K562 (cell line): ENCODE results near the gene HAPSTR1. TPM values are rescaled to one million over a fixed set of nuclear protein-coding genes. Genes with fewer than 3 reads are reported as not detected.

Experiments used
- CHD1 ChIP-seq: fragments of 200-600 bp; sonication (generic); IDR thresholded peaks from one replicate; pipeline ENCODE4 v1.6.1; 2012; ENCODE audit warnings: mild to moderate bottlenecking, moderate library complexity, low read length, inconsistent platforms
- EP400 ChIP-seq: fragments of 450-650 bp; IDR thresholded peaks from 2 replicates; pipeline ENCODE4 v1.6.1; 2017; ENCODE audit warnings: antibody characterized with exemption, mild to moderate bottlenecking, moderate library complexity
- EZH2 ChIP-seq: IDR thresholded peaks from 2 replicates; pipeline ENCODE4 v1.6.1; 2012; ENCODE audit warnings: low read depth, mild to moderate bottlenecking, inconsistent platforms, low read length, borderline replicate concordance
- HMGN3 ChIP-seq: IDR thresholded peaks from 2 replicates; pipeline ENCODE4 v1.6.1; 2011; ENCODE audit warnings: borderline replicate concordance, low read depth, mild to moderate bottlenecking, mixed read lengths, low read length; ENCODE audit not compliant: insufficient read length; ENCODE audit errors: extremely low read depth
- NFRKB ChIP-seq: fragments of 450-650 bp; IDR thresholded peaks from 2 replicates; pipeline ENCODE4 v1.6.1; 2016; ENCODE audit warnings: low read depth
- NR2C1 ChIP-seq, 2 experiments: fragments of 450-650 bp; IDR thresholded peaks; 2 replicates each; pipeline ENCODE4 v1.6.1; 2017; ENCODE audit warnings: mild to moderate bottlenecking in 2 of 2, antibody characterized with exemption in 1 of 2, inconsistent platforms in 1 of 2, missing compliant biosample characterization in 1 of 2, missing genetic modification characterization in 1 of 2
- PBX2 ChIP-seq, 2 experiments: IDR thresholded peaks in 1 of 2; conservative IDR thresholded peaks in 1 of 2; 2 replicates each; pipeline ENCODE4 v1.6.1; 2016; ENCODE audit warnings: low read depth in 2 of 2, mild to moderate bottlenecking in 1 of 2, missing compliant biosample characterization in 1 of 2, missing genetic modification characterization in 1 of 2, moderate library complexity in 1 of 2
- PHF21A ChIP-seq: fragments of 450-650 bp; IDR thresholded peaks from 2 replicates; pipeline ENCODE4 v1.6.1; 2017; ENCODE audit warnings: low read depth, borderline replicate concordance
- POLR2G ChIP-seq: fragments of 200-400 bp; formaldehyde crosslinking; IDR thresholded peaks from 2 replicates; pipeline ENCODE4 v1.6.1; 2017; ENCODE audit warnings: low read depth, mild to moderate bottlenecking, antibody characterized with exemption, low read length, moderate library complexity
- SRSF1 ChIP-seq: fragments of 200-400 bp; formaldehyde crosslinking; IDR thresholded peaks from 2 replicates; pipeline ENCODE4 v1.6.1; 2017; ENCODE audit warnings: mild to moderate bottlenecking, low read depth, low read length, moderate library complexity
- U2AF1 ChIP-seq: fragments of 200-400 bp; formaldehyde crosslinking; optimal IDR thresholded peaks from 2 replicates; pipeline ENCODE3; 2017; ENCODE audit warnings: mild to moderate bottlenecking, low read depth, low read length, moderate library complexity
- ZBTB7A ChIP-seq: IDR thresholded peaks from 2 replicates; pipeline ENCODE4 v1.6.1; 2011; ENCODE audit warnings: low read depth, mild to moderate bottlenecking, low read length, moderate library complexity, borderline replicate concordance; ENCODE audit not compliant: control insufficient read depth
- ZC3H4 ChIP-seq: sonication (generic); formaldehyde crosslinking; IDR thresholded peaks from 2 replicates; pipeline ENCODE4 v1.9.0; 2021; ENCODE audit warnings: missing genetic modification reagents, borderline replicate concordance
- ZNF644 ChIP-seq: fragments of 200-800 bp; sonication (Bioruptor generic); IDR thresholded peaks from 2 replicates; pipeline ENCODE4 v1.6.1; 2016; ENCODE audit warnings: low read depth, missing genetic modification characterization, missing compliant biosample characterization
- polyA plus RNA-seq, 8 experiments: library from polyadenylated mRNA; depleted of rRNA in 4 of 8; stranded (reverse) in 5 of 8; unstranded in 3 of 8; fragments of >200 nt; fragmentation: Nextera tagmentation in 2 of 8; fragmentation: Illumina TruSeq in 1 of 8; extraction: Ambion mirVana in 2 of 8; extraction: Trizol in 1 of 8; gene quantifications; 2 replicates each; pipeline versions ENCODE4 v1.2.1 to v1.2.3, GENCODE V29; 2011 to 2014; ENCODE audit warnings: inconsistent platforms in 1 of 8, missing spikeins in 1 of 8
- total RNA-seq, 7 experiments: library from RNA; depleted of rRNA in 6 of 7; stranded (reverse); fragments of >200 nt in 6 of 7; fragmentation: Illumina TruSeq in 2 of 7; extraction: Trizol in 2 of 7; gene quantifications; 2 replicates each; pipeline versions ENCODE4 v1.2.1 to v1.2.3, GENCODE V29; 2011 to 2021; ENCODE audit warnings: low replicate concordance in 1 of 7
- TF ChIP-seq, protein P1 (sequence below): fragments of 450-650 bp; IDR thresholded peaks from 2 replicates; pipeline ENCODE4 v1.6.1; 2016
- TF ChIP-seq, protein P2 (sequence below): fragments of 450-650 bp; IDR thresholded peaks from 2 replicates; pipeline ENCODE4 v1.6.1; 2018; ENCODE audit not compliant: partially characterized antibody

HAPSTR1 gene
- total and polyA plus RNA-seq, 9 of the 15 experiments (the other 6 are each of a cell fraction or from before 2014, with no cell fraction given), result 10.8 to 67.9 (median 36.5) TPM

GRCh38 chr16:9092282-9092977, 986 bp downstream of the HAPSTR1 start (continued):
- TF ChIP-seq, protein P1, sequence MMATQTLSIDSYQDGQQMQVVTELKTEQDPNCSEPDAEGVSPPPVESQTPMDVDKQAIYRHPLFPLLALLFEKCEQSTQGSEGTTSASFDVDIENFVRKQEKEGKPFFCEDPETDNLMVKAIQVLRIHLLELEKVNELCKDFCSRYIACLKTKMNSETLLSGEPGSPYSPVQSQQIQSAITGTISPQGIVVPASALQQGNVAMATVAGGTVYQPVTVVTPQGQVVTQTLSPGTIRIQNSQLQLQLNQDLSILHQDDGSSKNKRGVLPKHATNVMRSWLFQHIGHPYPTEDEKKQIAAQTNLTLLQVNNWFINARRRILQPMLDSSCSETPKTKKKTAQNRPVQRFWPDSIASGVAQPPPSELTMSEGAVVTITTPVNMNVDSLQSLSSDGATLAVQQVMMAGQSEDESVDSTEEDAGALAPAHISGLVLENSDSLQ, result peak; percentile 90
- TF ChIP-seq NR2C1 (IDR thresholded peaks at IDR 0.05) (no peak), NR2C1 (tag; IDR thresholded peaks at IDR 0.05) (no peak), CHD1 (peak; percentile 31), ZC3H4 (CRISPR knock-in tag) (0 out of 2 replicates have a peak, but pooled peaks have one; percentile 57), PHF21A (no peak), U2AF1 (peak; percentile 28), ZBTB7A (peak; percentile 82; the same call in 1 of the 2 replicates), NFRKB (0 out of 2 replicates have a peak, but pooled peaks have one; percentile 38), SRSF1 (no peak), PBX2 (CRISPR knock-in tag; IDR thresholded peaks at IDR 0.05; ENCODE audit: low read depth) (no peak), PBX2 (tag; conservative IDR thresholded peaks at IDR 0.05; ENCODE audit: low read depth) (peak; percentile 67), ZNF644 (tag) (0 out of 2 replicates have a peak, but pooled peaks have one; percentile 43), POLR2G (peak; percentile 22), EP400 (peak; percentile 14; the same call in 1 of the 2 replicates), HMGN3 (peak; percentile 41), EZH2 (no peak)
- TF ChIP-seq, protein P2, sequence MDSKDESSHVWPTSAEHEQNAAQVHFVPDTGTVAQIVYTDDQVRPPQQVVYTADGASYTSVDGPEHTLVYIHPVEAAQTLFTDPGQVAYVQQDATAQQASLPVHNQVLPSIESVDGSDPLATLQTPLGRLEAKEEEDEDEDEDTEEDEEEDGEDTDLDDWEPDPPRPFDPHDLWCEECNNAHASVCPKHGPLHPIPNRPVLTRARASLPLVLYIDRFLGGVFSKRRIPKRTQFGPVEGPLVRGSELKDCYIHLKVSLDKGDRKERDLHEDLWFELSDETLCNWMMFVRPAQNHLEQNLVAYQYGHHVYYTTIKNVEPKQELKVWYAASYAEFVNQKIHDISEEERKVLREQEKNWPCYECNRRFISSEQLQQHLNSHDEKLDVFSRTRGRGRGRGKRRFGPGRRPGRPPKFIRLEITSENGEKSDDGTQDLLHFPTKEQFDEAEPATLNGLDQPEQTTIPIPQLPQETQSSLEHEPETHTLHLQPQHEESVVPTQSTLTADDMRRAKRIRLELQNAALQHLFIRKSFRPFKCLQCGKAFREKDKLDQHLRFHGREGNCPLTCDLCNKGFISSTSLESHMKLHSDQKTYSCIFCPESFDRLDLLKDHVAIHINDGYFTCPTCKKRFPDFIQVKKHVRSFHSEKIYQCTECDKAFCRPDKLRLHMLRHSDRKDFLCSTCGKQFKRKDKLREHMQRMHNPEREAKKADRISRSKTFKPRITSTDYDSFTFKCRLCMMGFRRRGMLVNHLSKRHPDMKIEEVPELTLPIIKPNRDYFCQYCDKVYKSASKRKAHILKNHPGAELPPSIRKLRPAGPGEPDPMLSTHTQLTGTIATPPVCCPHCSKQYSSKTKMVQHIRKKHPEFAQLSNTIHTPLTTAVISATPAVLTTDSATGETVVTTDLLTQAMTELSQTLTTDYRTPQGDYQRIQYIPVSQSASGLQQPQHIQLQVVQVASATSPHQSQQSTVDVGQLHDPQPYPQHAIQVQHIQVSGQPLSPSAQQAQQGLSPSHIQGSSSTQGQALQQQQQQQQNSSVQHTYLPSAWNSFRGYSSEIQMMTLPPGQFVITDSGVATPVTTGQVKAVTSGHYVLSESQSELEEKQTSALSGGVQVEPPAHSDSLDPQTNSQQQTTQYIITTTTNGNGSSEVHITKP, result peak; percentile 4
